ENCODE results near the gene SPG11. TPM values are rescaled to one million over a fixed set of nuclear protein-coding genes. Genes with fewer than 3 reads are reported as not detected.
"Not testable (repeated sequence)": the region's sequence is repeated elsewhere in the genome, so short reads cannot be mapped to it uniquely, and the experiment has no call there.

The SPG11 gene
- polyA plus RNA-seq, 3 donors = 13.7 to 19.1 (median 17.8) TPM

DNA sequence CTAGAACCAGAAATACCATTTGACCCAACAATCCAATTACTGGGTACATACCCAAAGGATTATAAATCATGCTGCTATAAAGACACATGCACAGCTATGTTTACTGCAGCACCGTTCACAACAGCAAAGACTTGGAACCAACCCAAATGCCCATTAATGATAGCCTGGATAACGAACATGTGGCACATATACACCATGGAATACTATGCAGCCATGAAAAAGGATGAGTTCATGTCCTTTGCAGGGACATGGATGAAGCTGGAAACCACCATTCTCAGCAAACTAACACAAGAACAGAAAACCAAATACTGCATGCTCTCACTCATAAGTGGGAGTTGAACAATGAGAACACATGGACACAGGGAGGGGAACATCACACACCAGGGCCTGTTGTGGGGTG is 25.9 kb upstream of the SPG11 start:
- WGBS, 3 donors = 76 to 83% (median 81%) methylated on average over 2 of the region's 2 CpGs
- not testable (repeated sequence) for H3K27ac ChIP-seq (ENCODE audit: low read depth, low read length)

DNA sequence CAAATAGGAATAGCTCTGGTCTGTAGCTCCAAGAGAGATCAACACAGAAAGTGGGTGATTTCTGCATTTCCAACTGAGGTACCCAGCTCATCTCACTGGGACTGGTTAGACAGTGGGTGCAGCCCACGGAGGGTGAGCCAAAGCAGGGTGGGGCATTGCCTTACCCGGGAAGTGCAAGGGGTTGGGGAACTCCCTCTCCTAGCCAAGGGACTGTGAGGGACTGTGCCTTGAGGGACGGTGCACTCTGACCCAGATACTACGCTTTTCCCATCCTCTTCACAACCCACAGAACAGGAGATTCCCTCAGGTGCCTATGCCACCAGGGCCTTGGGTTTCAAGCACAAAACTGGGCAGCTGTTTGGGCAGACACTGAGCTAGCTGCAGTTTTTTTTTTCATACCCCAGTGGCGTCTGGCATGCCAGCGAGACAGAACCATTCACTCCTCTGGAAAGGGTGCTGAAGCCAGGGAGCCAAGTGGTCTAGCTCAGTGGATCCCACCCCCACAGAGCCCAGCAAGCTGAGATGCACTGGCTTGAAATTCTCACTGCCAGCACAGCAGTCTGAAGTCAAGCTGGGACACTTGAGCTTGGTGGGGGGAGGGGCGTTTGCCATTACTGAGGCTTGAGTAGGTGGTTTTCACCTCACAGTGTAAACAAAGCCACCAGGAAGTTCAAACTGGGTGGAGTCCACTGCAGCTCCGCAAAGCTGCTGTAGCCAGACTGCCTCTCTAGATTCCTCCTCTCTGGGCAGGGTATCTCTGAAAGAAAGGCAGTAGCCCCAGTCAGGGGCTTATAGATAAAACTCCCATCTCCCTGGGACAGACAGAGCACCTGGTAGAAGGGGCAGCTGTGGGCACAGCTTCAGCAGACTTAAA is 19.6 kb upstream of the SPG11 start:
- not testable (repeated sequence) for H3K27ac ChIP-seq (ENCODE audit: low read depth, low read length)
- 34 to 44% (median 35%) methylated on average over 8 of the region's 8 CpGs for WGBS, 3 donors

DNA sequence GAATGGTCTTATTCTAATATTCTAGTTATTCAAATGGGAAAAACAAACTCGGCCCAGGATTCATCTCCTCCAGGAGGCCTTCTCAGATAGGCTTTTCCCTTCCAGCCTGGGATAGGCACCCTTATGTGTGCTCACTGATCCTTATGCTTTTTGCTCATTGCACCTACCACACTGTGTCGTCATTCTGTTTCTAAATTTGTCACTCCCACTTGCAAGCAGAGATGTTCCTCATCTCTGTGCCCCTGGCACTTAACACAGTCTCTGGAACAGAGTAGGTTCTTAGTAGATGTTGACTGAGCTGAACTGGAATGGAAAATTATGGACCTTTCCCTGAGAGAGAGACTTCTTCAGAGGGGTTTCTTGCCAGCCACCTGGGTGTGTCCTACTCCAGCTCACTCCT is 18.7 kb upstream of the SPG11 start:
- H3K27ac ChIP-seq (ENCODE audit: low read depth, low read length) = no peak overlapping the region
- WGBS, 3 donors = 66 to 89% (median 70%) methylated on average over 2 of the region's 2 CpGs

DNA sequence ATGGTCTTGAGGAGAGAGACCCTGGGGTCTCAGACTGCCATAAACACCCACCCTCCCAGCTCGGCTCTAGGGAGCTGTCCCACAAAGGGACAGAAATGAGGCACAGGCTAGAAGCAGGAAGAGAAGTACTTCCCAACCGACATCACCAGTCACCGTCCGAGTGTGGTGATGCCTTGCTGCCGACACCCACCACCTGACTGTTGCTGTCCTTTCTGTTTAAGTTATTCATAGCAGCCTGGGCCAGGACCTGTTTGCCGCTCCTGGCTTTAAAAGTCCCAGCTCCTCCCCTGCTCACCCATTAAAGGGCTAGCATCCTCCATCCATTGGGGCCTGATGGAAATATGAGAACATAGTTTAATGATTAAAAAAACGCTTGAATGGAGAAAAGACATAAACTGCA is 13.2 kb upstream of the SPG11 start:
- H3K27ac ChIP-seq (ENCODE audit: low read depth, low read length) = no peak overlapping the region
- WGBS, 3 donors = 56 to 72% (median 62%) methylated on average over 7 of the region's 7 CpGs

DNA sequence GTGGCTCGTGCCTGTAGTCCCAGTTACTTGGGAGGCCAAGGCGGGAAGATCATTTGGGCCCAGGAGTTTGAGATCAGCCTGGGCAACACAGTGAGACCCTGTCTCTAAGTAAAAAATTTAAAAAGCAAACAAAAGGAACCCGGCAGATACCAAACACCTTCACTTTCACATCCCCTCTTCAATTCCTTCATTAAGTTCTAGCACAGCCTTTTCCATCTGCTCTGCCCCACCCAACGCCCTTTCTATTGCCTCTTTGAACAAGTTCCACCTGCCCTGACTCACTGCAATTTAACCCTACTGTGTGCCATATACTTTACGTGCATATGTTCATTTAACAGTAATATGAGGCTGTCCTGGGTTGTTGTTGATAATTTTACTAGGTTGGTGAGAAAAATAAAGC is 12.4 kb upstream of the SPG11 start:
- 81 to 88% (median 82%) methylated on average over 5 of the region's 5 CpGs for whole genome bisulfite sequencing, 3 donors
- H3K27ac ChIP-seq (ENCODE audit: low read depth, low read length) = no peak overlapping the region

DNA sequence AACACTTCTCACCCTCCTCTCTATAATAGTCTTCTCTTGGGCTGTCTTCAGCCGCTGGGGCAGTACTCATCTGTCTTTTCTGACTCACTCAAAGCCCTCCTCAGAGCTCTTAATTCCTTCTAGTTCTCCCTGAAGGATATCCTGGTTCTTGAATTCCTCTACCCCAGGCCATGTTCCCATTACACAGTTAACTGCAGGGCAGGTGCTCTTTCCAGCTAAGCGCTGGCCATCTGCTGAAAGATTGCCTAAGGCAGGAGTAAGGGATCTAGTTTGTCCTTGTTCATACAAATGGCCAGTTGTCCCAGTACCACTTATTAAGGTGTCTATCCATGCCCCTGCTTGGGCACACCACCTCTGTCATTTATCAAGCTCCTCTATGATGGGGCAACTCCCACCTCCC is 10.2 kb upstream of the SPG11 start:
- H3K27ac ChIP-seq (ENCODE audit: low read depth, low read length) = no peak overlapping the region
- WGBS, 3 donors = 91 to 93% (median 93%) methylated on average over 2 of the region's 2 CpGs

DNA sequence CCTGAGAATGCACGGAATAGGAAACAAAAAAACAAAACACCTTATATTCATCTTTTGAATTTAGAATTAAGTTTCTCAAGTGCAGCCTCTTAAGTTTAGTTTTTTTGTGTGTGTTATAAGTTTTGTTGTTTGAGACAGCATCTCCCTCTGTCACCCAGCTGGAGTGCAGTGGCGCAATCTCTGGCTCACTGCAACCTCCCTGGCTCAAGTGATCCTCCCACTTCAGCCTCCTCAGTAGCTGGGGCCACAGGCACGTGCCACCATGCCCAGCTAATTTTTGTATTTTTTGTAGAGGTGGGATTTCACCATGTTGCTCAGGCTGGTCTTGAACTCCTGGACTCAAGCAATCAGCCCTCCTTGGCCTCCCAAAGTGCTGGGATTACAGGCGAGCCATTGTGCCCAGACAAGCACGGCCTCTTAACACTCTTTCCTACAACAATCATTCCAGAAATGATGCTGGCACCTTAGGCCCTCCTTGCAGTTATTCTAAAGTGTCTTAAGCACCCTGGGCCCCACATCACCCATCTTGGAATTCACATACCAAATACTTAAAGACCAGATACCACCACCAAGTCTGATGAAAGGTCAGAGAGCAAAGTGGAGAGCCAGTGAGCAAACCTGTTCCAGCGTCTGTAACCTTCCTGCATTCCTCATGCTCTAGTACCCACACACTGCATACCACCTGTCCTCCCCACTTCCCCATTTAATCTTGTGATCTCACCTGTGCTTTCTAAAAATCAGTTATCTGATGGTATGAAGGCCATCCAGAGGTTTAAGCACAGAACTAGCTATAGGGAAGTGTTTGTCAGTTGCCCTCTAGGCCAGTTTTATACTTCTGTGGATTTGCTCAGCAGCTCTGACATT is 6.9 kb upstream of the SPG11 start:
- H3K27ac ChIP-seq (ENCODE audit: low read depth, low read length) = no peak overlapping the region

DNA sequence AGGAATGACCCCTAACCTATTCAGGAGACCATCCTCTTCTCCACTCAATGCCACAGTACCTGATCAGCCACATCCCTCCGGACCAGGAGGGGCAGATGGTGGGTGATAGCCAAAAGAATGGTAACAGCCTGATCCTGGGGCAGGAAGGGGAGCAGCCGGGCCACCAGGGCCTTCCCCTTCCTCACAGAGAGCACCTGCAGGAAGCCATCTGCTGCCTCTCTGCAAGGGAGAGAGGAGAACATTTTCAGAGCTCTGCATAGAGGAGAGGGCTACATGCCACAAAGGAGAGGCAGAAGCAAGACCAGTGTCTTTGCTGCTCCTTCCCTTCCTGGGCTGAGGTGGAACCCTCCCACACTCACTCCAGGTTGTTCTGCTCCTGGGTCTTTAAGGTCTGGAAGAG is 5.5 kb upstream of the SPG11 start:
- no peak overlapping the region for H3K27ac ChIP-seq (ENCODE audit: low read depth, low read length)
- WGBS, 3 donors = 36 to 43% (median 37%) methylated on average over 2 of the region's 2 CpGs

More for the DNA sequence above, 6.9 kb upstream of the SPG11 start:
- 87 to 92% (median 89%) methylated on average over 6 of the region's 6 CpGs for WGBS, 3 donors

DNA sequence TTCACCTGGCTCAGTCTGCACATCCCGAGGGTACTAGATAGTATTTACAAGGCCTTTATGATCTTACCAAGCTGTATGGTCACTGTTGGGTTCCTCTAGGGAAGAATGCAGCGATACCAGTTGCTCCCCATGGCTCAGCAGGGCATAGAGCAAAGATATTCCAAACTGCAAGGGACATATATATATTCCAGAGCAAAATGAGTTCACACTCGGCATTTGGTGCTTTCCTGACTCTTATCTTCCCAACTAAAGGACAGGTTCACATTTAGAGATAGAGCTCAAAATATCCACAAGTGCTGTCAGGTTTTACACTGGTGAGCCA is 3.5 kb upstream of the SPG11 start:
- H3K27ac ChIP-seq (ENCODE audit: low read depth, low read length) = no peak overlapping the region
- WGBS, 3 donors = 65 to 71% (median 69%) methylated on average over 3 of the region's 3 CpGs

DNA sequence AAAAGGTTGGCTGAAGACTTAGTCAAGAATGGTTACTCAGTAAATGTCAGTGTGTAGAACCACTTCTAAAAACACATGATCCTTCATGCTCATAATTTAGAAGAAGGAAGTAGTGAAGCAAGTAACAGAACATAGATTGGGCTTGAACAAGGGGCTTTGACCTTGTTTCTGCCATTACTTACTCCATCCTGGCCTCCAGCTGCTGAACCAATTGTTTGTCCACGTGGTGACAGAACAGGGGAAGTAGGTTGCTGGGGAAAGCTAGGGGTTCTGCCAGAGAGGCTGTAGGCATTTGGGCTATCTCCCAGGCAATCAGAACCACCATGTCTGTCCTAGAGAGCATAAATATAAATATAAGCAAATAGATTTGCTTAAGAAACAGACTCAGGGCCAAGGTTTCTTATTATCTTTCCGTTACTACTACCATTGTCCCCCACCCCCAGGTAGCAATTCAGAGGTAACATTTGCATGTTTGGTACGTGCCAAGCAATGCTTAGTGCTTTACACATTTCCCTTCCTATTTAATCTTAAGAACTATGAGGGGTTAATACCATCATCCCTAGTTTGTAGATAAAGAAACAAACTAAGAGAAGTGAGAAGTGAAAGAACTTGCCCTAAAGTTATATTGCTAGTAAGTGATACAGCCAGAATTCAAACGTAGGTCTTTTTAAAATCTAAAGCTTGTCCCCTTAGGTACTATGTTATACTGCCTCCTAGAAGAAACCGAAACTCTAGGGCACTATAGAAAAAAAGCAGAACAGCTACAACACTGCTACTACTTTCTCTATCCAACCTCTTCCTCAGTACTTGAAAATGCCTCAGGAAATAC is 3.0 kb upstream of the SPG11 start:
- no peak overlapping the region for H3K27ac ChIP-seq (ENCODE audit: low read depth, low read length)
- 42 to 57% (median 47%) methylated on average over 5 of the region's 5 CpGs for WGBS, 3 donors

DNA sequence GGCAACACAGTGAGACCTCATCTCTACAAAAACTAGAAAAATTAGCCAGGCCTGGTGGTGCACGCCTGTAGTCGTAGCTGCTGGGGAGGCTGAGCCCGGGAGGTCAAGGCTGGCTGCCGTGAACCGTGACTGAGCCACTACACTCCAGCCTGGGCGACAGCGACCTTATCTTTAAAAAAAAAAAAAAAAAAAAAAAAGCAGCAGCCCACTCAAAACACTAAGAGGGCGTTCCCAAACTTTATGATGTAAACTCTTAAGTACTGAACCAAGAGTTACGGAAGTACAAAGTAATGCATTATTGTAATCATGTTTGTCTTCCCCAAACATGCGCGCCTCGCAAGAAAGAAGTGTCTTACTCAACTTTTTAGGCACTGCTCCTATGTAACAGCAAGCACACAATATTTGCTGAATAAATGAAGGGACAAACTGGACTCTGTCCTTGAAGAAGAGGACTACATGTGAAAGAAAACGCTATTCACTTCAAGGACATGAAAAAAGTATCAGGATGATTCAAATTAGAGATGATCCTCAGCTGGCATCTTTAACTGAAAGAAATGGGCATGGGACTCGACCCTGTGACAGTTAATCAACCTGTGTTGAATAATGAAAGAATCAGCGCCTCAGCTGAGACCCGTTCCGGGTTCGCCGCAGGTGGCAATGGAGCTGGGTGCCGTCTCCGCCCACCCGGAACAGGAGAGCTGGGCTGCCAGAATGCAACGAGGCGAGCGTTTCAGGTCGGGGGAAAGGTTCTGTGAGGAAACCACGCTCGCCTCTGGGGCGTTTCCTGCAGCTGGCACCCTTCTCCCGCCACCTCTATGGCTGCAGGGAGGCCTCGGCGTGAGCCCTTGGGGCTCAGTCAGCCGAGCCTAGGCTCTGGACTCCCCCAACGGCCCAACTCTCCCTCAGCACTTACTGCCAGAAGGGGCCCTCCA is 718 bp downstream of the SPG11 start:
- peak overlapping the region; percentile 82 for H3K27ac ChIP-seq (ENCODE audit: low read depth, low read length)
- WGBS, 3 donors = 6 to 13% (median 9%) methylated on average over 34 of the region's 34 CpGs

DNA sequence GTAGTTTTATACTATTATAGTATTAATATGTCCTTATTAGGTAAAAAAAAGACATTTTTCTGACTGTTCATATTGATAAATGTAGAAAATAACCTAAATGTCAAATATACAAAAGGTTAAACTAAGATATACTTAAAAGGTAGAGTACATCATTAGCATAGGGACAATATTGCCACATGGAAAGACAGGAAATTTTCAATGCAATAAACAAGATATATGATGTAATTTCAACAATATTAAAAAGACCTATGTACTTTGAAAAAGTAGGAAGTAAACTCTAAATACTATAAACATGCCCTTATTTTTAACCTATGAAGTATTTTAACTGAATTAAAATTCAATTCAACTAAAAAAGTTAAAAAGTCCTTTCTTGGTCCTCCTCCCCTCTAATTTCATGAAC is 1.9 kb downstream of the SPG11 start:
- H3K27ac ChIP-seq (ENCODE audit: low read depth, low read length) = no peak overlapping the region

DNA sequence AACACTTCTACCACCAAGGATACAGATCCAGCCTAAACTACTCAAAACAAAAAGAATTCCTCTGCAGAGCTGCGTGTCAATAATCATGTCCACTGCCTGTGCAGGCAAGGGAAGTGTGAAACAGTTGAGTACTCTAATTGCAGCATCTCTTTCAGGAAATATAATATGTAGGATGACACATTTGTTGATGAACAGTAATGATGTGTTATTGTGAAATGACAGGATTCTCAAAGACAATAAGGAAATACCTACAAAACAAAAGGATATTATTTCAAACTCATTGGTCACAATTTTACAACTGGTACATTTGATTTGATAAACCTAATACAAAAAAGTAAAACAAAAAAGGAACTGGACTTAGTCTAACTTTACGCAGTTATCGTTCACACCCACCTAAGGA is 4.4 kb downstream of the SPG11 start:
- WGBS, 3 donors = 77 to 97% (median 78%) methylated on average over 3 of the region's 3 CpGs

DNA sequence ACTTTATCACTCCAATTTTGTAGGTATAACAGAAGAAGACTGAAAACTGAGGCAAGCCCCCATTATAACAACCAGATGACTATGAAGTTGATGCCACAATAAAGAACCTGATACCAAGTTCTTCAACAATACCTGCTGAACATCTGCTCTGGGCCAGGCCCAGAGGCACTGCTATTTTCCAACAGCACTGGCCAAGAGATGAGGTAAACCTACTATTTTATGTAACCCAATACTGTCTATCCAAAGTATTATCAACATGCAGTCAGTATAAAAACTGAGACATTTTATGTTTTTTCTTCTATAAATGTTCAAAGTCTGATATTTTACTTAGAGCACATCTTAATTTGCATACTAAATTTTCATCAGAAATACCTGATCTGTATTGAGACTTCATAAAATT is 6.1 kb downstream of the SPG11 start:
- no peak overlapping the region for H3K27ac ChIP-seq (ENCODE audit: low read depth, low read length)

More for the DNA sequence above, 4.4 kb downstream of the SPG11 start:
- H3K27ac ChIP-seq (ENCODE audit: low read depth, low read length) = no peak overlapping the region

DNA sequence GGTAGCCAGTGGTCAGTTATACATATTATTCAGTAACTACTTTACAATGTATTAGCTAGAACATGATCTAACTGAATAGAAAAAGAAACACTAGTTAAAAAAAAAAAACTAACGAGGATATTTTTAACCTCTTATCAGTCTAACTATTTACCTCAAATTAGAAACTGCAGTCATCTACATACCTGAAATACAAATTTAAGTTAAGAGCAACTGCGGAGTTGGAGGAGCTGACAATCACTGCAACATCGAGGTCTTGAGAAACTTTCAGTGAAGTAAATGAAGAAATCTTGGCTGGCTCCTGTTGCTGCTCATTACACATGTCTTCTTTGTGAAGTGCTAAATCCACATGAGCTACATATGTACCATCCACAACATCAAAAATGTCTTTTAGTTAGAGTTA is 6.5 kb downstream of the SPG11 start:
- 77 to 83% (median 78%) methylated on average over 3 of the region's 3 CpGs for WGBS, 3 donors

DNA sequence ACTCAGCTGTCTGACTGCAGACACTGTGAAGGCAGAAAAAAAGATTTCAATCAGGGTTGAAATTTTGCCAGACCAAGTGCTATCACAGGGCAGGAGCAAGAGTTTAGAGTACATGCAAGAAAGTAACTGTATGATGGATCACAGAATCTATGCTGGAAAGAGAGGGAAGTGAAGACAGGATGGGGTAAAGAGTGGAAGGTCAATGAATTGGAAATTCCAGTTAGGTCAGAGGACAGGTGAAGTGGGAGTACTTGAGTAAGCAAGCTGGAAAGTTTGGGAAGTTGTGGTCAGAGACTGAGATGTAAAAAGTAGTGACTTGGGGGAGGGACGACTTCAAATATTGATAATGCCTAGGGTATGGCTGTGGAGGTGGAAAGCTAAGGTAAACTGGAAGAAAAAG is 7.2 kb downstream of the SPG11 start:
- no peak overlapping the region for H3K27ac ChIP-seq (ENCODE audit: low read depth, low read length)
- WGBS, 3 donors = 77 to 94% (median 92%) methylated on average over 1 of the region's 1 CpG

More for the DNA sequence above, 6.5 kb downstream of the SPG11 start:
- H3K27ac ChIP-seq (ENCODE audit: low read depth, low read length) = no peak overlapping the region

DNA sequence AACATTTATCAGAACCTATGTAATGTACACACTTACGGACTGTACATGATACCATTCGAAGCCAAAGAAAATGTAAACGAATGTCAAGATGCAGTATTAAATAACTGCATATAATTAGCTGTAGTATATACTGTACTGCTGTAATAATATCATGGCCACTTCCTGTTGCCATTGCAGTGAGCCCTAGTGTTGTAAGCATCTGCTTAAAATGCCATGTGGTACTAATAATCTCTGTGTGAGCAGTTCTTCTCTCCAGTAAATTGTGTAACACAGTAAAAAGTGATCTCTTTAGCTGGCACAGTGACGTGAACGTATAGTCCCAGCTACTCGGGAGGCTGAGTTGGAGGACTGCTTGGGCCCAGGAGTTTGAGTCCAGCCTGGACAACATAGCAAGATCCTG is 8.6 kb downstream of the SPG11 start:
- 83 to 92% (median 87%) methylated on average over 6 of the region's 6 CpGs for WGBS, 3 donors
- no peak overlapping the region for H3K27ac ChIP-seq (ENCODE audit: low read depth, low read length)

DNA sequence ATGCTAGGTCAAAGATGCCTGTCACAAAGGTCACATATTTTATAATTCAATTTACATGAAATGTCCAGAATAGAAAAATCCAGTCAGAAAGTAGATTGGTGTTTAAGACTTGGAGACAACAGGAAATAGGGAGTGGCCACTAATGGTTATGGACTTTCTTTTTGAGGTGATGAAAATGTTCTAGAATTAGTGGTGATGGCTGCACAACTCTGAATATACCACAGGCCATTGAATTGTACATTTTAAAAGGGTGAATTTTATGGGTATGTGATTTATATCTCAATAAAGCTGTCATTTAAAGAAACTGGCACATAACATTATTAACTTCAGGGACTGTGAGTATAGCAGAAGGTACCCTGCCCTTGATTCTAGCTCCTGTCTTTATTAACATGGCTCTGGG is 15.8 kb downstream of the SPG11 start:
- H3K27ac ChIP-seq (ENCODE audit: low read depth, low read length) = no peak overlapping the region
